ENCODE results near the gene NEU4.
"Not testable (repeated sequence)": the region's sequence is repeated elsewhere in the genome, so short reads cannot be mapped to it uniquely, and the experiment has no call there.

NEU4 gene

GRCh38 chr2:241775223-241776177 is 33.5 kb upstream of the NEU4 start:
- no peak for DNase-seq (ENCODE audit: low read depth, low spot score)

GRCh38 chr2:241776336-241777169 is 32.4 kb upstream of the NEU4 start, which contains the start of gene GAL3ST2:
TSS of gene GAL3ST2 (plus strand) at chr2:241776822. CDS start at chr2:241776956, 134 bp downstream.
- DNase-seq (ENCODE audit: low read depth, low spot score), result no peak

DNA sequence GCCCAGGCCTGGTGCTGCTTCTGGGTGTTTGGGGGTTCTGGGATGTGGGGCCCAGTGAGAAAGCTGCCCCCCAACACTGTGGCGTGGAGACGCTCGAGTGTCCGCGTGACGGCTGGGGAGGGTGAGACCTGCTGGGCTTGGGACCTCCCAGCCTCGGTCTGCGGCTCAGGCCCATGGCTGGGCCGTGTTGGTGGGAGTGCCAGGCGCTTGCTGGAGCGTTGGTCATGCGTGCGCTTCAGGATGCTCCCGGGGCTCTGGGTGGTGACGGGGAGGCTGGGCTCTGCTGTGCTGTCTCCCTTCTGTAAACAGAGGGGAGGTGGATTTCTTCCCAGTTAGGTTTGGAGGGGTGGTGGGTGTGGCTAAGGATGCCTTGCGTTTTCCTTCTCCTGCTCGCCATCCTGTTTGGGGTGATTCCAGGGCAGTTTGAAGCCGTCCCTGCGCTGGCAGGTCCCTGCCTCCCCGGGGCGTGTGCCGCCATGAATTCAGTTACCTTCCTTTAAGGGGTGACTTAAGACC is 31.8 kb upstream of the NEU4 start:
- DNase-seq (ENCODE audit: low read depth, low spot score), result no peak

DNA sequence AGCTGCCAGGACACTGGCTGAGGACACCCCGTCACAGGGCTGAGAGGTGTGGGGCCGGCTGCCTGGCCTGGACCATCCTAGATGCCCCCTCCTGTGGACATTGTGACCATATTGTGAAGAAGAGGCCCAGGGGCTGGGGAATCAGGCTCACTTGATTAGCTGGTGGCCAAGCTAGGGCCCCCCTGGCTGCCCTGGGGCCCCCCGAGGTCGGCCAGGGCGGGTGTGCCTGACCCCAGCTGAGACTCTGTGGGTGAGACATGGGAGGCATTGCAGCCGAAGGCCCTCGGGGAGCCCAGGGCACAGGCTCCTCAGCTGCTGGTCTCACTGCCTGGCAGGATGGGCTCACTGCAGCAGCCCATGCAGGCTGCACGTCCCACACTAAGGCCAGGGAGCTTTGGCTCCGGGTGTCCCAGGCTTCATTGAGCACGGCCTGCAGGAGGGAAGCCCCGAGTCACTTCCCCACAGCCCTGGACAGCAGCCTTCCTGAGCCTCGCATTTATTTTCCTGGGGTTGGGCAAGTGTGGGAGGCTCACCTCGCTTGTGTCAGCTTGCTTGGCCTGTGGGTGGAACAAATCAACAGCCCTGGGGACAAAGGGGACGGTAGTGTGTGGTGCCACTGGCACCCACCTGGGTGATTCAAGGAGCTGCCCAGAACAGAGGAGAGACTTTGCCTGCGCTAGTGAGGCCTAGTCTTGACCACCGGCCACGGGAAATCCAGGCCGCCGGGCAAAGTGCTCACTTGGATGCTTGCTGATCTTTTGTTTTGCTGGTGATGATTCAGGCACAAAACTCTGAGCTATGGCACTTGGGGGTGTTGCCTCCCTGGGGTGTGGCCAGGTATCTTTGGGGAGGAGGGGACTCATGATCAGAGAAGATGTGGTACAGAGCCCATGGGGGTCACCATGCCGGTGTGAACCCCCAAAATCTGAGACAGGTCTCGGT is 31.0 kb upstream of the NEU4 start:
- DNase-seq (ENCODE audit: low read depth, low spot score), result peak; percentile 40

DNA sequence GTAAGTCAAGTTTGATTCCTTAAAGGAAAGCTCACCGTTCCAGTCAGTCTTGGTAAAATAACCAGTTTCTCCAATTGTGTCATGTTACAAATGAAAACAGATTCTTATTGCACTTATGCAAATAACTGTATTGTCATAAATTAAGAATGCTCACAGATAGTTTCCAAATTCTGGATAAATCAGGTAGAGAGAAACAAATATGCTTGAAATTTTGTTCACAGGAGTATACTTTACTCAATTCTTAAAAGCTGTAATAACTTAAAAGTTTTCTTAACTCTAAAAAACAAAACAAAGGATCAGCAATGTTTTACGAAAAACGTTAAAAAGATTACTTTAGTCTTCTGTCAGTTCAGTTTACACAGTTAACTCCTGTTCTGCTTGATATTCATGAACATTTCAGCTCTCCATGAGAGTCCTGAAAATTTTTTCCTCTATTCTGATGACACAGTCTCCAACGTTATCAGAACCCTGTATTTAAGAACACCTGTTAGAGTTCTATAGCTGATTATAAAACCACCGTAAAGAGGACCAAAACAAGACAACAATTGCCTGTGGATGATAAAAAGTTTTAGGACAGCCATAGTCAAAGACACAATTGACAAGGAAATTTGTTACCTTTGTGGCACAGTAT is 27.9 kb upstream of the NEU4 start:
- no peak for DNase-seq (ENCODE audit: low read depth, low spot score)

- not testable (repeated sequence) for DNase-seq (ENCODE audit: low read depth, low spot score)
Measured at GRCh38 chr2:241782053-241782452, 26.9 kb upstream of the NEU4 start.

- no peak for DNase-seq (ENCODE audit: low read depth, low spot score)
Measured at GRCh38 chr2:241788135-241788534, 20.9 kb upstream of the NEU4 start.

- no peak for DNase-seq (ENCODE audit: low read depth, low spot score)
Measured at GRCh38 chr2:241788572-241788971, 20.4 kb upstream of the NEU4 start.

DNA sequence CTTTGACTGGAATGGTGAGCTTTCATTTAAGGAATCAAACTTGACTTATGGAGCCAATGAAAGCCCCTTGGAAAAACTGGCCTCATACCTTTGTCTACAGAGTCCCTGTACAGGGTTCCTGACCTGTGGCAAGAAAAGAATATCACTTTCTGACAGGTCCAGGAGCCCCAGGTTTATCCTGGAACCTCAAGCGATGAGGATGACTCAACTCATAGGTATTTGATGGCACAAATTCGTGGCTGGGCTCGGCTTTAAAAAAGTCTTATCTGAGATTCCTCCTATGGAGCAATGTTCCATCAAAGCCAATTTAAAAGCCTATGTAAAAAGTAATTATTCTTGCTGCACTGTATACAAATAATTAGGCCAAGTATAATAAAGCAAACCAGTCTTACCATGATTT is 17.6 kb upstream of the NEU4 start:
- DNase-seq (ENCODE audit: low read depth, low spot score), result not testable (repeated sequence)

- no peak for DNase-seq (ENCODE audit: low read depth, low spot score)
Measured at GRCh38 chr2:241793385-241793784, 15.6 kb upstream of the NEU4 start.

DNA sequence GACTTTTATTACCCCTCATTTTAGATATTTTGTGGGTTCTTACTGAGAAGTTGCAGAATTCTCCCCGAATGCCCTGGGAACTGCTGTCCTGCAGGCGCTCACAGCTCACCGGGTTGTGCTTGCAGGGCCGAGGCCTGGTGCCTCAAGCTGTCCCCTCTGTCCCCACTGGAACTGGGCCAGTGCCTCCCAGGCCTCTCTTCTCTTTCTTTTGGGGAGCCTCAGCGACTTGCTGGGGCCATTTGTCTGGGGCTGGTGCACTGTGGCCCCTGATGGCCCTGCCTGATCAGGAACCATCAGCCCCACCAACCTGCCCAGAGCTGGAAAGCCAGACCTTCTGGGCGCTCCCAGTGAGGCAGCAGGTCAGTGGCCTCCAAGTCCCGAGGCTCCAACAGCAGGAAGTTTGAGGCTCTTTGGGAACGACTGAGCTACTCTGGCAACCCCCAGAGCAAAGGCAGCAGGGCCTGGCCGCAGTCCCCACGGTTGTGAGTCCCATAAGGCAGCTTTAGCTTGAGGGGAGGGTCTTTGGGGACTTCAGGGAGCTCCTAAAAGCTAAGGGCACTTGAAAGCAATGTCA is 14.7 kb upstream of the NEU4 start:
- no peak for DNase-seq (ENCODE audit: low read depth, low spot score)

- no peak for DNase-seq (ENCODE audit: low read depth, low spot score)
Measured at GRCh38 chr2:241795021-241795999, 13.7 kb upstream of the NEU4 start.

DNA sequence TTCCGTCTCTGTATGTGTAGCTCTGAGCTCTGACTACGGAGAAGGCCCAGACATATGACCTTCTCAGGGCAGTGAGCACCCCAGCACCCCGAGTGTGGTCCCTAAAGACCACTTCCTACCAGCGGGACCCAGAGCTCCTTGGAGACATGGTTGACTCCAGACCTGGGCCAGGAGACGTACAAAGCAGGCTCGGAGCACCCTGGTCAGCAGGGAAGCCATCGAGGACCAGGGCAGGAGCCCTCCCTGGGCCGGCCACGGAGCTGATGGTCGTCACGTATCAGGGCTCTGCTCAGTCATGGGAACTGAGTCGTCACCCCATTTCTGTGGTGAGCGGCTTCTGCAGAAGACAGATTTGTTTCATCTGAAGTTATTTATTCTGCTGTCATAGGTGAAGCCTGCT is 12.8 kb upstream of the NEU4 start:
- DNase-seq (ENCODE audit: low read depth, low spot score), result no peak

DNA sequence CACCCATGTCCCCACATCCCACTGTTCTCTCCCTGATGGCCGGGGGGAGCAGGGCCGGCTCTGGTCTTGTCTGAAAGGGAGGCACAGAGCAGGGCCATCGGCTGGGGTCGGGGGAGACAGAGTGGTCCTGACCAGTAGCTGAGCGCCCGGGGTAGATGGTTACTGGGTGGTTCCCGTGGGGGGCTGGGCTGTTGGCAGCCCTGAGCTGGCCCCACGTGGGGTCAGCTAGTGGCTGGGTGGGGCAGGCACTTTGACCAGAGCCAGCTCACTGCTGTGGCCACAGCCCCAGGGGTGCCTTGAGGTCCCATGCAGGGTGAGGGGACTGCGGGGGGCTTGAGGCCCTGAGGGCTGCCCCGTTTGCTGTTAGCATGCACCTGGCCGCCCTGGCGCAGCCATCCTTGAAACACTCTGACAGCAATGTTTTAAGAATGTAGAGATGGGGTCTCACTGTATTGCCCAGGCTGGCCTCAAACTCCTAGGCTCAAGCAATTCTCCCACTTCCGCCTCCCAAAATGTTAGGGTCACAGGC is 12.3 kb upstream of the NEU4 start:
- no peak for DNase-seq (ENCODE audit: low read depth, low spot score)

GRCh38 chr2:241797441-241798080 is 11.4 kb upstream of the NEU4 start:
- DNase-seq (ENCODE audit: low read depth, low spot score), result no peak

DNA sequence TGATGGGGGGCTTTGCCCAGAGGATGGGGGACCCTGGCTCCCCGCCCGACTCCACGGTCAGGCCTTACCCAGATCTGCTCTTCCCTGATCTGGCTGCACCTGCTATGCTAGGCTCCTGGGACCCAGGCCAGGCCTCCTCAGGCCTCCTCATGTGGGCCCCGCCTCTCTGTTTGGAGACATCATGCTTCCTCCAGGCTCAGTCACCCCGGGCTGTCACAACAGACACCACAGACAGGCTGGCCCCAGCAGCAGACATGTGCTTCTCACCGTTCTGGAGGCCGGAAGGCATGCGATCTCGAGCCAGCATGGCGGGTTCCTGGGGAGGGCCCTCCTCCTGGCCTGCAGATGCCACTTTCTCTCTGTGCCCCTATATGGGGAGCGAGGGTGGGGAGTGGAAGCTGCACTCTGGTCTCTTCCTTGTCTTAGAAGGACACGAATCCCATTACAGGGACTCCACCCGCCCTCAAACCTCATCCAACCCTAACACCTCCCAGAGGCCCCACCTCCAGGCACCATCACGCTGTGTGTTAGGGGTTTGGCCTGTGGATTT is 10.8 kb upstream of the NEU4 start:
- DNase-seq (ENCODE audit: low read depth, low spot score), result no peak

DNA sequence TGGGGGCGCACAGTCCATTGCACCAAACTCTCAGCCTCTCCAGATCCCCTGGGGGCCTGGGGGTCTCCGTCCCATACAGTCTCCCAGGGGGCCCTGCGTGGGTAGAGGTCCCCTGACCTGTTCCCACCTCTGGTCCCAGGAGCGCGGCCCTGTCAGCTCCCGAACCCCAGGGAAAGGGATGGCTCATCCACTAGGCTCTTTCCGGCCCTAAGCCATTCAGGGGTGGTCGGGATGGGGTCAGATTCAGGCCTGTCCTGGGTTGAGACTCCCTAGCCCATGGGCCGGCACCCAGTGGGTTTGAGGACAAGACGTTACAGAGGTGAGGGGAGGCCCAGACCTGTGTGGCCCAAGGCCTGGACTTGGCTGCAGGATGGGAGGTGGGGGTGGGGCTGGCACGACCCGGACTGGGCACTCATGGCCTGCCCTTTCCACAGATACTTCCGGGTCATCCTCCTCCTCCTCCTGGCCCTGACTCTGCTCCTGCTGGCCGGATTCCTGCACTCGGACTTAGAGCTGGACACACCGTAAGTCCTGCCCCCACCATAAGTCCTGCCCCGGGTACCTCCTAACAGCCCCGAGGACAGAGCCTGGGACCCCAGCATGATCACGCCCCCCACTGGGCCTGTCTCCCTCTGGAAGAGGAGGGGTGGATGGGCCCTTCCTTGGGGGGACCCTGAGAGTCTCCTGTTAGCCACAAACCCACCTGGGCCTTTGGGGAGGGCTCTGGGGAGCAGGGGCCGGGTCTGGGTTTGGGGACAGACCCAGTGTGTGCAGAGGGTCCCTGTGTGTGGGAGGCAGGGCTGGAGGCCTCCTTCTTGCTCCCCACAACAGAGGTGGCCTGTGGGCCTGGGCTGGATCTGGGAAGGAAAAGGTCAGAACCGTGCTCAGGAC is 10.1 kb upstream of the NEU4 start:
- DNase-seq (ENCODE audit: low read depth, low spot score), result no peak

Data from astrocyte of the hippocampus (primary cell).